ENCODE measurements around the gene ANKS1A. TPM values are rescaled to one million over a fixed set of nuclear protein-coding genes. Genes with fewer than 3 reads are reported as not detected.

Gene ANKS1A
- total and polyA plus RNA-seq, 5 donors from 2014 or later: 1.4 to 10.6 (median 1.5) TPM

DNA sequence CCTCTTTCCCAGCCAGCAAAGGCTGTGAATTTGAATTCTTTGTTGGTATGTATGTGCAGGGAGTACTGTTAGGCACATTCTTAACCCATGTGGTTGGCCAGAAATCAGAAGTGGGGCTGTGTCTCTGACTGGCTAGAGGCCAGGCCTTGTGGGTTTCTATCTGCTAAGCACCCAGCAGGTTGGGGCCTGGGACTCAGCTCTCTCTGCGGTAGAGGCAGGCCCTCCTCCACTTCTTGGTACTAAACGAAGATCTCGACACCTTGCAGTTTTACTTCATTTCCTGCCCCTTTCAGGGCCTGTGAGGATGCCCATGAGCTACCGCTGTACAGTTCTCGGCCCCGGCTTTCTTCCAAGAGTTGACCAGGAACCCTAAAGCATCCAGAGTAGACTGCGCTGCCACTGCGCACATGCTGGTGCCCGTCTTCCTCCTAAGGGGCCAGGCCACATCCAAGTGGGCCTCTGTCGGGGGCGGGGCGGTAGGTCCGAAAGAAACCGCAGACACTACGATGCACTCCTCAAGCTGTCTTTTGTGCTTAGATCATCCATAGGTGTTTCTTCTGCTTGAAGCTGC, 201.0 kb downstream of the ANKS1A start:
- H3K27ac Mint-ChIP-seq: no peak overlapping the region
- H3K27ac ChIP-seq (ENCODE audit: insufficient read depth, low read length, poor library complexity, severe bottlenecking): no peak overlapping the region
- DNase-seq (peak in 1 of 3 donors; percentile 21), ATAC-seq (ENCODE audit: low read depth in 2 of 2) (no peak)
- H3K9me3 ChIP-seq (ENCODE audit: control insufficient read depth in 2 of 2, low read length in 2 of 2): no peaks in the 10 kb centered on the region
- no peaks in the 10 kb centered on the region for H3K4me1 Mint-ChIP-seq
- H3K36me3 ChIP-seq (ENCODE audit: control insufficient read depth, insufficient read depth, low read length): peaks cover 24% of the 10 kb centered on the region
- no peaks in the 10 kb centered on the region for H3K4me1 ChIP-seq (ENCODE audit: control insufficient read depth, insufficient read depth, low read length, poor library complexity, severe bottlenecking)
- peaks cover 4% of the 10 kb centered on the region for H3K27me3 Mint-ChIP-seq
- H3K4me3 ChIP-seq (ENCODE audit: low read depth, low read length): no peak overlapping the region
- peaks cover 37% of the 10 kb centered on the region for H3K36me3 Mint-ChIP-seq
- H3K4me3 Mint-ChIP-seq: no peak overlapping the region
- H3K27me3 ChIP-seq (ENCODE audit: control insufficient read depth, insufficient read depth, low read length): no peaks in the 10 kb centered on the region
- no peaks in the 10 kb centered on the region for H3K9me3 Mint-ChIP-seq

GRCh38 chr6:35090734-35091133, 201.7 kb downstream of the ANKS1A start:
- no peak for DNase-seq

DNA sequence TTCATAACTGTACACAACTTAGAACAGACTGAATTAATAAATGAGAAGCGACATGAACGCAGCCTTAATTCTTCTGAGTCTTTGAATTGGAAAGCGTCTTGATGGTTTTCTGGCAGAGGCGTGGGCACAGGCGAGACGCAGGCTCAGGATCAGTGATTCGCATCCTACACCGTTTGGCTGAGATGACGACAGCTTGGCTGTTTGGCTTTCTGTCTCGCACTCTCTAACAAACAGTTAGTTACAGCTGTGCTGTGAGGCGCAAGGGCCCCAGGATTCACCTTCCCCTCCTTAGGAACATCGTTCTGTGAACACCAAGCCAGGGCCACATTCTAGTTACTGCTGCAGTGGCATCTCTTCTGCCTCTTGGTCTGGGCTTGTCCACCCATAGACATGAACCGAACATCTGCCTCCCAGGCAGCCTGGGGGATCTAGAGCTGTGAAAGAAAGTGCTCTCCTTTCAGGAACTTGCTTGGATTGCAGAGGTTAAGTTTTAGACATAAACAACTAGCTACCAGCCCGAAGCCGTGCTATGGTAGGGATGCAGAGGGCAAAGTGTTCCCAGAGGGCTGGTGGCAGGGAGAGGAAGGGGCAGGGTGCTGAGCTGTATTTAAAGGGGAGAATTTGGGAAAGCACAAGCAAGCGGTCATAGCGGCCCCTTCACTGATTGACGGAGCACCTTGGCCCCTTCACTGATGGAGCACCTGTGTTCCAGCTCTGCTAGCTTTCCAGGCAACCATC, 202.5 kb downstream of the ANKS1A start:
- DNase-seq (no peak), ATAC-seq (ENCODE audit: low read depth in 2 of 2) (no peak)
- Mint-ChIP-seq H3K27me3 (peaks cover 9% of the 10 kb centered on the region), H3K4me3 (no peak overlapping the region), H3K27ac (no peak overlapping the region), H3K36me3 (peaks cover 27% of the 10 kb centered on the region), H3K4me1 (peaks cover 0 to 4% (median 0%) of the 10 kb centered on the region in 4 donors), H3K9me3 (no peaks in the 10 kb centered on the region)
- Histone ChIP-seq H3K9me3 (ENCODE audit: control insufficient read depth in 2 of 2, low read length in 2 of 2) (no peaks in the 10 kb centered on the region), H3K27me3 (ENCODE audit: control insufficient read depth, insufficient read depth, low read length) (no peaks in the 10 kb centered on the region), H3K4me3 (ENCODE audit: low read depth, low read length) (no peak overlapping the region), H3K4me1 (ENCODE audit: control insufficient read depth, insufficient read depth, low read length, poor library complexity, severe bottlenecking) (no peaks in the 10 kb centered on the region), H3K27ac (ENCODE audit: insufficient read depth, low read length, poor library complexity, severe bottlenecking) (no peak overlapping the region), H3K36me3 (ENCODE audit: control insufficient read depth, insufficient read depth, low read length) (peaks cover 17% of the 10 kb centered on the region)

More at GRCh38 chr6:35090734-35091133, 201.7 kb downstream of the ANKS1A start:
- ATAC-seq (ENCODE audit: low read depth in 2 of 2): no peak
- H3K27me3 Mint-ChIP-seq: peaks cover 4% of the 10 kb centered on the region
- H3K36me3 Mint-ChIP-seq: peaks cover 32% of the 10 kb centered on the region
- Histone ChIP-seq H3K4me1 (ENCODE audit: control insufficient read depth, insufficient read depth, low read length, poor library complexity, severe bottlenecking) (no peaks in the 10 kb centered on the region), H3K27ac (ENCODE audit: insufficient read depth, low read length, poor library complexity, severe bottlenecking) (no peak overlapping the region), H3K9me3 (ENCODE audit: control insufficient read depth in 2 of 2, low read length in 2 of 2) (no peaks in the 10 kb centered on the region), H3K27me3 (ENCODE audit: control insufficient read depth, insufficient read depth, low read length) (no peaks in the 10 kb centered on the region), H3K36me3 (ENCODE audit: control insufficient read depth, insufficient read depth, low read length) (peaks cover 17% of the 10 kb centered on the region), H3K4me3 (ENCODE audit: low read depth, low read length) (no peak overlapping the region)
- no peak overlapping the region for H3K27ac Mint-ChIP-seq
- peaks cover 0 to 2% (median 0%) of the 10 kb centered on the region in 4 donors for H3K4me1 Mint-ChIP-seq
- H3K4me3 Mint-ChIP-seq: no peak overlapping the region
- no peaks in the 10 kb centered on the region for H3K9me3 Mint-ChIP-seq

- peaks cover 0 to 4% (median 0%) of the 10 kb centered on the region in 4 donors for H3K4me1 Mint-ChIP-seq
Observed at GRCh38 chr6:35092362-35093117, 203.5 kb downstream of the ANKS1A start.

DNA sequence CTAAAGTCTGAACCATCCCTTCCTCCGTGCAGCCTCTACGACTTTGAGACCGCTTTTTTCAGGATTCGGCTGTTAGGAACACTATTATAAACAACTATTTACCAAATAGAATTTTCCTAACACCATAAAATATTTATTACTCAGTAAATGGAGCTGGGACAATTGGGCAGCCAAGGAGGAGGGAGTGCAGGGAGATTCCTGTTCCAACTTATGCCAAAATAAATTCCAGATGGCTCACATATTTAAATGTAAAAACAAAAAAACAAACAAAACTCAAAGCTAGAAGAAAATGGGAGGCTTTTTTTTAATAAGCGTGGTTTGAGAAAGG, 204.0 kb downstream of the ANKS1A start:
- H3K4me1 ChIP-seq (ENCODE audit: control insufficient read depth, insufficient read depth, low read length, poor library complexity, severe bottlenecking): no peaks in the 10 kb centered on the region
- peaks cover 8% of the 10 kb centered on the region for H3K36me3 ChIP-seq (ENCODE audit: control insufficient read depth, insufficient read depth, low read length)
- Mint-ChIP-seq H3K4me3 (no peak overlapping the region), H3K9me3 (no peaks in the 10 kb centered on the region), H3K27ac (no peak overlapping the region), H3K27me3 (peaks cover 15% of the 10 kb centered on the region), H3K4me1 (peaks cover 0 to 4% (median 0%) of the 10 kb centered on the region in 4 donors), H3K36me3 (peaks cover 23% of the 10 kb centered on the region)
- no peaks in the 10 kb centered on the region for H3K9me3 ChIP-seq (ENCODE audit: control insufficient read depth in 2 of 2, low read length in 2 of 2)
- no peak overlapping the region for H3K4me3 ChIP-seq (ENCODE audit: low read depth, low read length)
- no peaks in the 10 kb centered on the region for H3K27me3 ChIP-seq (ENCODE audit: control insufficient read depth, insufficient read depth, low read length)
- ATAC-seq (ENCODE audit: low read depth in 2 of 2) (no peak), DNase-seq (no peak)
- H3K27ac ChIP-seq (ENCODE audit: insufficient read depth, low read length, poor library complexity, severe bottlenecking): no peak overlapping the region

More at GRCh38 chr6:35092362-35093117, 203.5 kb downstream of the ANKS1A start:
- no peak for DNase-seq
- Mint-ChIP-seq H3K27me3 (peaks cover 12% of the 10 kb centered on the region), H3K4me3 (no peak overlapping the region), H3K9me3 (no peaks in the 10 kb centered on the region), H3K36me3 (peaks cover 23% of the 10 kb centered on the region), H3K27ac (peak overlapping the region in 1 of 3 donors; percentile 61)
- ATAC-seq (ENCODE audit: low read depth in 2 of 2): no peak
- Histone ChIP-seq H3K27me3 (ENCODE audit: control insufficient read depth, insufficient read depth, low read length) (no peaks in the 10 kb centered on the region), H3K4me1 (ENCODE audit: control insufficient read depth, insufficient read depth, low read length, poor library complexity, severe bottlenecking) (no peaks in the 10 kb centered on the region), H3K27ac (ENCODE audit: insufficient read depth, low read length, poor library complexity, severe bottlenecking) (no peak overlapping the region), H3K4me3 (ENCODE audit: low read depth, low read length) (no peak overlapping the region), H3K9me3 (ENCODE audit: control insufficient read depth in 2 of 2, low read length in 2 of 2) (no peaks in the 10 kb centered on the region), H3K36me3 (ENCODE audit: control insufficient read depth, insufficient read depth, low read length) (peaks cover 12% of the 10 kb centered on the region)

DNA sequence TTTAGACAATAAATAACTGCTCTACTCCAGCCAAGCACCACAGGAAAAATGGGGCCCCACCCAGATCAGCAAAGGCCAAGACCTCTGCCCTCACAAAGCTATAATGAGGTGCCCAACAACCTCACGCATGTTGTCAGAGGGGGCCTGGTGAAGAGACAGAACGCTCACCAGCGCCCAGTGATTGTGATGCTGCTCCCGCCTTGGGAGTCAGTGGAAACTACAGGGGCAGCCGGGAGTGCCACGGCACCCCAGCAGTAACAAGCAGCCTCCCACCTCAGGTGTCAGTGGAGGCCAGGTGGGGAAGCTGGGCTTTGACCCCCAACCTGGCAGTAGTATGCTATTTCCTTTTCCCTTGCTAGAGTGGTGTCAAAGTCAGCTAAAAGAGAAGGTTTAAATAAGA, 204.7 kb downstream of the ANKS1A start:
- Mint-ChIP-seq H3K27ac (no peak overlapping the region), H3K36me3 (peaks cover 23% of the 10 kb centered on the region), H3K27me3 (peaks cover 15% of the 10 kb centered on the region), H3K4me3 (no peak overlapping the region), H3K4me1 (peaks cover 0 to 4% (median 0%) of the 10 kb centered on the region in 4 donors), H3K9me3 (no peaks in the 10 kb centered on the region)
- Histone ChIP-seq H3K27me3 (ENCODE audit: control insufficient read depth, insufficient read depth, low read length) (no peaks in the 10 kb centered on the region), H3K9me3 (ENCODE audit: control insufficient read depth in 2 of 2, low read length in 2 of 2) (no peaks in the 10 kb centered on the region), H3K4me1 (ENCODE audit: control insufficient read depth, insufficient read depth, low read length, poor library complexity, severe bottlenecking) (no peaks in the 10 kb centered on the region), H3K27ac (ENCODE audit: insufficient read depth, low read length, poor library complexity, severe bottlenecking) (no peak overlapping the region), H3K4me3 (ENCODE audit: low read depth, low read length) (no peak overlapping the region), H3K36me3 (ENCODE audit: control insufficient read depth, insufficient read depth, low read length) (peaks cover 3% of the 10 kb centered on the region)
- no peak for ATAC-seq (ENCODE audit: low read depth in 2 of 2)
- no peak for DNase-seq

DNA sequence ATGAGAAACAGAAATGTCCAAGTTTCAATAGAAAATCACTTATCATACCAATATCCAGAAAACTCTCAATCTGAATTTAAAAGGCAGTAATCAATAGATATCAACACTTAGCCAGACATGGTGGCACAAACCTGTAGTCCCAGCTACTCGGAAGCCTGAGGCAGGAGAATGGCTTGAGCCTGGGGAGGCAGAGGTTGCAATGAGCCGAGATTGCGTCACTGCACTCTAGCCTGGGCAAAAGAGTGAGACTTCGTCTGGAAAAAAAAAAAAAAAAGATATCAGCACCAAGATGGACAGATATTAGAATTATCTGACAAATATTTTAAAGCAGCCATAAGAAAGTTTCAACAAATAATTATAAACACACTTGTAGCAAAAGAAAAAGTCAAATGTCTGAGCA, 205.1 kb downstream of the ANKS1A start:
- ATAC-seq (ENCODE audit: low read depth in 2 of 2): no peak
- Histone ChIP-seq H3K27ac (ENCODE audit: insufficient read depth, low read length, poor library complexity, severe bottlenecking) (no peak overlapping the region), H3K36me3 (ENCODE audit: control insufficient read depth, insufficient read depth, low read length) (peaks cover 3% of the 10 kb centered on the region), H3K9me3 (ENCODE audit: control insufficient read depth in 2 of 2, low read length in 2 of 2) (no peaks in the 10 kb centered on the region), H3K4me1 (ENCODE audit: control insufficient read depth, insufficient read depth, low read length, poor library complexity, severe bottlenecking) (no peaks in the 10 kb centered on the region), H3K27me3 (ENCODE audit: control insufficient read depth, insufficient read depth, low read length) (no peaks in the 10 kb centered on the region), H3K4me3 (ENCODE audit: low read depth, low read length) (no peak overlapping the region)
- Mint-ChIP-seq H3K9me3 (no peaks in the 10 kb centered on the region), H3K27me3 (peaks cover 15% of the 10 kb centered on the region), H3K4me3 (no peak overlapping the region), H3K4me1 (peaks cover 0 to 4% (median 0%) of the 10 kb centered on the region in 4 donors), H3K27ac (no peak overlapping the region), H3K36me3 (peaks cover 22% of the 10 kb centered on the region)
- no peak for DNase-seq
